ENCODE measurements around the gene MXD4. TPM values are rescaled to one million over a fixed set of nuclear protein-coding genes. Genes with fewer than 3 reads are reported as not detected.
A peak's percentile ranks its signal among the peaks of the same experiment; 100 is the strongest.

MXD4 gene
- total RNA-seq, 1 donor from 2014 or later = 92.3 TPM

DNA sequence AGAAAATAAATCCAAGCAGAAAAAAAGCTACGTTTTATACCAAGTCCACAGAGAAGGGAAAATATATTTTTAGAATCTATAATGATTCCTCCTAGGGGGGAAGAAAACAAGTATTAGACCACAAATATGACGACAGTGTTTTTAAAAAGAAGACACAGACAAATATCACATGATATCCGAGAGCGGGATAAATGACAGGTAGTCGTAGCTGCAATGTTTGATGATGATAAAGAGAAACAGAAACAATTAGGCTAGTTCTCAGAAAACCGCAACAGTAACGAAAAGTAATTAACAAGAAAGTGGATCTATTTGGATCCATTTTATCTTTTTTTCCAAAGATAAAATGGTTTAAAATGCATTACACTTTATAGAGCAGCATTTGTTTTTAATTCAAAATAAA, 20.9 kb downstream of the MXD4 start:
- no peaks in the 10 kb centered on the region for H3K27me3 Mint-ChIP-seq (ENCODE audit: low read depth, unreplicated experiment)
- H3K4me2 ChIP-seq (ENCODE audit: low read length) = peak overlapping the region; percentile 93
- H3K4me1 ChIP-seq (ENCODE audit: insufficient read depth, low read length) = peaks cover 19% of the 10 kb centered on the region
- H3K9me3 ChIP-seq (ENCODE audit: insufficient read depth, low read depth, low read length) = no peaks in the 10 kb centered on the region
- H3K27ac ChIP-seq (ENCODE audit: low read depth, low read length) = peak overlapping the region; percentile 56
- peaks cover 3% of the 10 kb centered on the region for H3K36me3 ChIP-seq (ENCODE audit: insufficient read depth, low read length)
- peak overlapping the region; percentile 67 for H2AFZ ChIP-seq (ENCODE audit: low read depth, low read length)
- no peak overlapping the region for H3K27ac Mint-ChIP-seq (ENCODE audit: unreplicated experiment)
- H4K20me1 ChIP-seq (ENCODE audit: insufficient read depth, low read length) = peaks cover 36% of the 10 kb centered on the region
- H3K9me3 Mint-ChIP-seq (ENCODE audit: unreplicated experiment) = no peaks in the 10 kb centered on the region
- H3K4me3 ChIP-seq (ENCODE audit: insufficient read depth, low read depth, low read length) = peak overlapping the region; percentile 88
- TF ChIP-seq, protein P1, sequence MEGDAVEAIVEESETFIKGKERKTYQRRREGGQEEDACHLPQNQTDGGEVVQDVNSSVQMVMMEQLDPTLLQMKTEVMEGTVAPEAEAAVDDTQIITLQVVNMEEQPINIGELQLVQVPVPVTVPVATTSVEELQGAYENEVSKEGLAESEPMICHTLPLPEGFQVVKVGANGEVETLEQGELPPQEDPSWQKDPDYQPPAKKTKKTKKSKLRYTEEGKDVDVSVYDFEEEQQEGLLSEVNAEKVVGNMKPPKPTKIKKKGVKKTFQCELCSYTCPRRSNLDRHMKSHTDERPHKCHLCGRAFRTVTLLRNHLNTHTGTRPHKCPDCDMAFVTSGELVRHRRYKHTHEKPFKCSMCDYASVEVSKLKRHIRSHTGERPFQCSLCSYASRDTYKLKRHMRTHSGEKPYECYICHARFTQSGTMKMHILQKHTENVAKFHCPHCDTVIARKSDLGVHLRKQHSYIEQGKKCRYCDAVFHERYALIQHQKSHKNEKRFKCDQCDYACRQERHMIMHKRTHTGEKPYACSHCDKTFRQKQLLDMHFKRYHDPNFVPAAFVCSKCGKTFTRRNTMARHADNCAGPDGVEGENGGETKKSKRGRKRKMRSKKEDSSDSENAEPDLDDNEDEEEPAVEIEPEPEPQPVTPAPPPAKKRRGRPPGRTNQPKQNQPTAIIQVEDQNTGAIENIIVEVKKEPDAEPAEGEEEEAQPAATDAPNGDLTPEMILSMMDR (IDR thresholded peaks at IDR 0.05; ENCODE audit: insufficient read depth, low read depth, low read length) = no peak
- no peak for TF ChIP-seq EZH2 (IDR thresholded peaks at IDR 0.05; ENCODE audit: insufficient read depth, low read length)
- H3K4me1 Mint-ChIP-seq (ENCODE audit: low read depth, unreplicated experiment) = peaks cover 20% of the 10 kb centered on the region
- H3K36me3 Mint-ChIP-seq (ENCODE audit: low read depth, unreplicated experiment) = peaks cover 2% of the 10 kb centered on the region
- H3K79me2 ChIP-seq (ENCODE audit: insufficient read depth, low read length) = peaks cover 50% of the 10 kb centered on the region
- H3K4me3 Mint-ChIP-seq (ENCODE audit: unreplicated experiment) = peak overlapping the region; percentile 90
- no peak for FAIRE-seq
- H3K9ac ChIP-seq (ENCODE audit: low read length) = peak overlapping the region; percentile 88
- DNase-seq (ENCODE audit: low read depth) = no peak
- H3K27me3 ChIP-seq (ENCODE audit: insufficient read depth, low read length) = no peaks in the 10 kb centered on the region

DNA sequence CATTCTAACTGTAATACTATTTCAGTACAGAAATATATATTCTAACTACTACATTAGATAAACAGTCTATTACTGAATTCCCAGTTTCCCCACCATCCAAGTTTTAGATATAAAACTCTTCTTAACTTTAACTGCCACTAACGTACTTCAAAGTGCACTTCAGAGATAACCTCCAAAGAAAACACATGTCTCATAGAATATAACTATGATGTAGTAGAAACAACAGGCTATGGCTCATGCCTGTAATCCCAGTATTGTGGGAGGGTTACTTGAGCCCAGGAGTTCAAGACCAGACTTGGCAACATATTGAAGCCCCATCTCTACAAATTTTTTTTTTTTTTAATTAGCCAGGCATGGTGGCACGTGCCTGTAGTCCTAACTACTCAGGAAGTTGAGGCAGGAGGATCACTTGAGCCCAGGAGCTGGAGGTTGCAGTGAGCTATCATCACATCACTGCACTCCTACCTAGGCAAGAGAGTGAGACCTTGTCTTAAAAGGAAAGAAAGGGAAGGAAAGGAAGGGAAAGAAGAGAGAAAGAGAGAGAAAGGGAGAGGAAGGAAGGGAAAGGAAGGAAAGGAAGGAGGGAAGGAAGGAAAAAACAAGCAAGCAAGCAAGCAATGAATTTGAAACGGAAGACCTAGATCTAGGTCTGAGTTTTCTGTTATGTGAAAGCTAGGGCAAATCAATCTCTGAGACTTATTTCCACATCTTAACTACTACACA, 24.8 kb downstream of the MXD4 start:
- H2AFZ ChIP-seq (ENCODE audit: low read depth, low read length) = no peak overlapping the region
- H3K36me3 ChIP-seq (ENCODE audit: insufficient read depth, low read length) = peaks cover 15% of the 10 kb centered on the region
- Mint-ChIP-seq H3K9me3 (ENCODE audit: unreplicated experiment) (no peaks in the 10 kb centered on the region), H3K4me1 (ENCODE audit: low read depth, unreplicated experiment) (peaks cover 14% of the 10 kb centered on the region), H3K27me3 (ENCODE audit: low read depth, unreplicated experiment) (no peaks in the 10 kb centered on the region), H3K27ac (ENCODE audit: unreplicated experiment) (no peak overlapping the region), H3K36me3 (ENCODE audit: low read depth, unreplicated experiment) (peaks cover 7% of the 10 kb centered on the region), H3K4me3 (ENCODE audit: unreplicated experiment) (no peak overlapping the region)
- no peaks in the 10 kb centered on the region for H3K9me3 ChIP-seq (ENCODE audit: insufficient read depth, low read depth, low read length)
- no peak overlapping the region for H3K9ac ChIP-seq (ENCODE audit: low read length)
- no peaks in the 10 kb centered on the region for H3K27me3 ChIP-seq (ENCODE audit: insufficient read depth, low read length)
- TF ChIP-seq, protein P1 (IDR thresholded peaks at IDR 0.05; ENCODE audit: insufficient read depth, low read depth, low read length) = no peak
- no peak for TF ChIP-seq EZH2 (IDR thresholded peaks at IDR 0.05; ENCODE audit: insufficient read depth, low read length)
- FAIRE-seq (no peak), DNase-seq (ENCODE audit: low read depth) (no peak)
- no peak overlapping the region for H3K4me2 ChIP-seq (ENCODE audit: low read length)
- H3K79me2 ChIP-seq (ENCODE audit: insufficient read depth, low read length) = peaks cover 50% of the 10 kb centered on the region
- H3K4me1 ChIP-seq (ENCODE audit: insufficient read depth, low read length) = peaks cover 19% of the 10 kb centered on the region
- no peak overlapping the region for H3K4me3 ChIP-seq (ENCODE audit: insufficient read depth, low read depth, low read length)
- peaks cover 33% of the 10 kb centered on the region for H4K20me1 ChIP-seq (ENCODE audit: insufficient read depth, low read length)
- H3K27ac ChIP-seq (ENCODE audit: low read depth, low read length) = no peak overlapping the region

DNA sequence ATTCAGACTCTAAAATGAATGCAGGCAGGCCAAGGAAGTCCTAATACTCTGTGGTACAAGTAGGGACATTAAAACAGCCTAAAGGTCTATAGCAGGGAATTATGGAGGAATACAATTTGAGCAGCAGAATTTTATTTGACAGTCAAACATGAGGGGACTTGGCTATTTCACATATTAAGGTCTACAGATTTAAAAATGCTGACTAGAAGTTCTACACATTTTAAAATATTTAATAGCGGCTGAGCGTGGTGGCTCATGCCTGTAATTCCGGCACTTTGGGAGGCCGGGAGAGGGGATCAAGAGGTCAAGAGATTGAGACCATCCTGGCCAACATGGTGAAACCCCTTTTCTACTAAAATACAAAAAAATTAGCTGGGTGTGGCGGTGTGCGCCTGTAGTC, 30.8 kb downstream of the MXD4 start:
- H3K9me3 ChIP-seq (ENCODE audit: insufficient read depth, low read depth, low read length) = no peaks in the 10 kb centered on the region
- no peak overlapping the region for H3K4me3 ChIP-seq (ENCODE audit: insufficient read depth, low read depth, low read length)
- no peaks in the 10 kb centered on the region for H3K79me2 ChIP-seq (ENCODE audit: insufficient read depth, low read length)
- no peak overlapping the region for H3K27ac ChIP-seq (ENCODE audit: low read depth, low read length)
- no peaks in the 10 kb centered on the region for H3K27me3 ChIP-seq (ENCODE audit: insufficient read depth, low read length)
- no peaks in the 10 kb centered on the region for H3K4me1 ChIP-seq (ENCODE audit: insufficient read depth, low read length)
- H3K4me3 Mint-ChIP-seq (ENCODE audit: unreplicated experiment) = no peak overlapping the region
- H3K4me2 ChIP-seq (ENCODE audit: low read length) = no peak overlapping the region
- no peaks in the 10 kb centered on the region for H3K4me1 Mint-ChIP-seq (ENCODE audit: low read depth, unreplicated experiment)
- peaks cover 7% of the 10 kb centered on the region for H3K36me3 Mint-ChIP-seq (ENCODE audit: low read depth, unreplicated experiment)
- H3K27me3 Mint-ChIP-seq (ENCODE audit: low read depth, unreplicated experiment) = no peaks in the 10 kb centered on the region
- FAIRE-seq (no peak), DNase-seq (ENCODE audit: low read depth) (no peak)
- no peaks in the 10 kb centered on the region for H3K9me3 Mint-ChIP-seq (ENCODE audit: unreplicated experiment)
- peaks cover 12% of the 10 kb centered on the region for H3K36me3 ChIP-seq (ENCODE audit: insufficient read depth, low read length)
- H2AFZ ChIP-seq (ENCODE audit: low read depth, low read length) = no peak overlapping the region
- no peak overlapping the region for H3K27ac Mint-ChIP-seq (ENCODE audit: unreplicated experiment)
- H4K20me1 ChIP-seq (ENCODE audit: insufficient read depth, low read length) = peaks cover 4% of the 10 kb centered on the region
- H3K9ac ChIP-seq (ENCODE audit: low read length) = no peak overlapping the region
- no peak for TF ChIP-seq EZH2 (IDR thresholded peaks at IDR 0.05; ENCODE audit: insufficient read depth, low read length)
- TF ChIP-seq, protein P1 (IDR thresholded peaks at IDR 0.05; ENCODE audit: insufficient read depth, low read depth, low read length) = no peak

Measured in astrocyte (in vitro differentiated cells and primary cell).